Mesenchymal stem cell (in vitro differentiated cells and primary cell): Measurements from ENCODE around the gene FAM168A.
"Not testable (repeated sequence)": the region's sequence is repeated elsewhere in the genome, so short reads cannot be mapped to it uniquely, and the experiment has no call there.

Experiments used
- DNase-seq: peaks from one replicate; pipeline ENCODE4 v3.0.0-alpha.2; 2013
- H2AFZ ChIP-seq: one replicate; pipeline ENCODE4 v1.6.1; 2013; ENCODE audit warnings: low read depth, mild to moderate bottlenecking, control low read depth, inconsistent platforms, low read length, moderate library complexity
- H2AK5ac ChIP-seq: 2 replicates; pipeline ENCODE4 v1.6.1; 2013; ENCODE audit warnings: low read length, moderate library complexity, mild to moderate bottlenecking, inconsistent platforms; ENCODE audit not compliant: severe bottlenecking
- H2BK120ac ChIP-seq: one replicate; pipeline ENCODE4 v1.6.1; 2013; ENCODE audit warnings: low read depth, mild to moderate bottlenecking, inconsistent platforms, low read length, moderate library complexity
- H2BK12ac ChIP-seq, 2 experiments: one replicate each; pipeline ENCODE4 v1.6.1; 2013; ENCODE audit warnings: inconsistent platforms in 2 of 2, low read length in 2 of 2, mild to moderate bottlenecking in 2 of 2, moderate library complexity in 2 of 2, control low read depth in 1 of 2
- H2BK15ac ChIP-seq: one replicate; pipeline ENCODE4 v1.6.1; 2013; ENCODE audit warnings: mild to moderate bottlenecking, low read depth, inconsistent platforms; ENCODE audit not compliant: poor library complexity, severe bottlenecking
- H2BK5ac ChIP-seq: 2 replicates; pipeline ENCODE4 v1.6.1; 2013; ENCODE audit warnings: low read depth, mild to moderate bottlenecking, low read length, control low read depth, inconsistent platforms; ENCODE audit not compliant: poor library complexity, severe bottlenecking
- H3K14ac ChIP-seq, 2 experiments: one replicate each; pipeline ENCODE4 v1.6.1; 2013; ENCODE audit warnings: inconsistent platforms in 2 of 2, low read length in 2 of 2, control low read depth in 1 of 2, mild to moderate bottlenecking in 1 of 2, moderate library complexity in 1 of 2
- H3K18ac ChIP-seq, 2 experiments: one replicate each; pipeline ENCODE4 v1.6.1; 2013; ENCODE audit warnings: inconsistent platforms in 2 of 2, low read length in 2 of 2, control low read depth in 1 of 2, low read depth in 1 of 2, mild to moderate bottlenecking in 1 of 2
- H3K23ac ChIP-seq, 2 experiments: one replicate each; pipeline ENCODE4 v1.6.1; 2013; ENCODE audit warnings: inconsistent platforms in 2 of 2, low read length in 2 of 2, mild to moderate bottlenecking in 2 of 2, moderate library complexity in 2 of 2, control low read depth in 1 of 2
- H3K27ac ChIP-seq: 2 replicates; pipeline ENCODE4 v1.5.1; 2013; ENCODE audit warnings: mild to moderate bottlenecking, moderate library complexity, low read length, control low read depth, inconsistent platforms; ENCODE audit not compliant: poor library complexity, severe bottlenecking
- H3K27me3 ChIP-seq, 2 experiments: 2 replicates each; pipeline versions ENCODE4 v1.6.1 to v1.7.0; 2013; ENCODE audit warnings: low read length in 2 of 2, mild to moderate bottlenecking in 2 of 2, moderate library complexity in 2 of 2, control low read depth in 1 of 2, inconsistent platforms in 1 of 2; ENCODE audit not compliant: control insufficient read depth in 1 of 2, insufficient read depth in 1 of 2
- H3K36me3 ChIP-seq, 2 experiments: 2 replicates each; pipeline versions ENCODE4 v1.6.1 to v1.7.0; 2013; ENCODE audit warnings: low read length in 2 of 2, control low read depth in 1 of 2, inconsistent platforms in 1 of 2, low read depth in 1 of 2, mild to moderate bottlenecking in 1 of 2; ENCODE audit not compliant: insufficient read depth in 2 of 2, control insufficient read depth in 1 of 2
- H3K4ac ChIP-seq, 2 experiments: one replicate each; pipeline ENCODE4 v1.6.1; 2013; ENCODE audit warnings: inconsistent platforms in 2 of 2, low read length in 2 of 2, mild to moderate bottlenecking in 2 of 2, moderate library complexity in 2 of 2, control low read depth in 1 of 2, low read depth in 1 of 2
- H3K4me1 ChIP-seq: 2 replicates; pipeline ENCODE4 v1.6.1; 2013; ENCODE audit warnings: low read depth, low read length, control low read depth; ENCODE audit not compliant: control insufficient read depth, insufficient read depth
- H3K4me2 ChIP-seq: 2 replicates; pipeline ENCODE4 v1.6.1; 2013; ENCODE audit warnings: low read length, mild to moderate bottlenecking, inconsistent platforms; ENCODE audit not compliant: poor library complexity, severe bottlenecking
- H3K4me3 ChIP-seq, 2 experiments: 2 replicates each; pipeline versions ENCODE4 v1.5.1 to v1.7.0; 2013; ENCODE audit warnings: low read length in 2 of 2, mild to moderate bottlenecking in 2 of 2, control low read depth in 1 of 2, low read depth in 1 of 2; ENCODE audit not compliant: insufficient read depth in 1 of 2
- H3K79me1 ChIP-seq: replicated peaks from 2 replicates; pipeline ENCODE4 v1.6.1; 2013; ENCODE audit warnings: mild to moderate bottlenecking, control low read depth, low read length, inconsistent platforms; ENCODE audit not compliant: poor library complexity, severe bottlenecking
- H3K9ac ChIP-seq: 2 replicates; pipeline ENCODE4 v1.7.0; 2013; ENCODE audit warnings: mild to moderate bottlenecking, low read length, moderate library complexity
- H3K9me3 ChIP-seq: 2 replicates; pipeline ENCODE4 v1.7.0; 2013; ENCODE audit warnings: mild to moderate bottlenecking, low read length; ENCODE audit not compliant: control insufficient read depth
- H4K8ac ChIP-seq: one replicate; pipeline ENCODE4 v1.6.1; 2013; ENCODE audit warnings: inconsistent platforms, mild to moderate bottlenecking, low read length, moderate library complexity
- H4K91ac ChIP-seq: one replicate; pipeline ENCODE4 v1.6.1; 2013; ENCODE audit warnings: mild to moderate bottlenecking, low read length, inconsistent platforms
- WGBS: methylation state at CpG from one replicate; pipeline ENCODE4 v1.1.7; 2013; ENCODE audit warnings: mixed read lengths; 5-methylcytosine and 5-hydroxymethylcytosine counted together

The FAM168A gene

GRCh38 chr11:73477518-73477917 lies 120.4 kb downstream of the FAM168A start:
- Histone ChIP-seq H3K9me3 (peaks cover 7% of the 10 kb centered on the region), H3K23ac (no peak overlapping the region), H3K4ac (no peak overlapping the region), H3K79me1 (peaks cover 27% of the 10 kb centered on the region), H2BK12ac (no peak overlapping the region), H3K4me2 (no peak overlapping the region), H3K27ac (no peak overlapping the region), H4K91ac (no peak overlapping the region), H4K8ac (no peak overlapping the region), H3K27me3 (no peaks in the 10 kb centered on the region), H2AFZ (no peak overlapping the region), H2AK5ac (no peak overlapping the region), H3K18ac (no peak overlapping the region), H3K14ac (no peak overlapping the region), H3K9ac (no peak overlapping the region), H3K4me3 (no peak overlapping the region), H3K36me3 (no peaks in the 10 kb centered on the region), H2BK5ac (no peak overlapping the region), H2BK15ac (no peak overlapping the region), H3K4me1 (no peaks in the 10 kb centered on the region), H2BK120ac (no peak overlapping the region)
- DNase-seq: no peak
- 80% methylated on average over 1 of the region's 2 CpGs for WGBS

DNA sequence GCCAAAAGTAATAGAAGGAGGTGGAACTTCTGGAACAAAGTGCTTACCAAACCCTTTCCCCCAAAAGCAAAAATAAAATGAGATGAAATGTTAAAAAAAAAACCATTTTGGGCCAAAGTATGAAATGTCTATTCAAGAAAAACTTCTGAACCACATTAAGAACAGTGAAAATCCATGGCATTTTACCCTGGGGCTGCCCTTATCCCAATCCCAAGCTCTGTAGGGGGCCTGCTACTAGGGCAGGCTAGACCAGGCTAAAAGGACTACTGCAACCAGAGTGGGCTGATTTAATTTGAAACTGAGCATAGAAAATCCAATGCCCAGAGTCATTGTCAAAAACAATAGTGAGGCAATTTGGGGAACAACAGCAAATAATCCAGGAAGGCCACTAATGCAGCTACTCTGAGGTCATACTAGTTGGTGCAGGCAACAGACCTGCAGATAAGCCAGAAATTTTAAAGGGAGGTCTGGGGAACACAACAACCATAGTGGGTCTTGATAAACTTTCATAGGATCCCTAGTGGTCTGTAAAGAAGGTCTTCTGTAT lies 122.3 kb downstream of the FAM168A start:
- H3K4ac ChIP-seq: no peak overlapping the region
- no peak overlapping the region for H3K4me2 ChIP-seq
- H3K14ac ChIP-seq: no peak overlapping the region
- peaks cover 30% of the 10 kb centered on the region for H3K79me1 ChIP-seq
- H4K8ac ChIP-seq: no peak overlapping the region
- H2BK5ac ChIP-seq: no peak overlapping the region
- H3K4me3 ChIP-seq: no peak overlapping the region
- H2AFZ ChIP-seq: no peak overlapping the region
- no peak overlapping the region for H4K91ac ChIP-seq
- no peak overlapping the region for H3K18ac ChIP-seq
- H3K9me3 ChIP-seq: peaks cover 7% of the 10 kb centered on the region
- no peaks in the 10 kb centered on the region for H3K4me1 ChIP-seq
- H3K27ac ChIP-seq: no peak overlapping the region
- no peak overlapping the region for H3K9ac ChIP-seq
- H2BK15ac ChIP-seq: no peak overlapping the region
- H3K27me3 ChIP-seq: no peaks in the 10 kb centered on the region
- no peaks in the 10 kb centered on the region for H3K36me3 ChIP-seq
- no peak overlapping the region for H2BK120ac ChIP-seq
- no peak for DNase-seq
- no peak overlapping the region for H2AK5ac ChIP-seq
- no peak overlapping the region for H2BK12ac ChIP-seq
- H3K23ac ChIP-seq: no peak overlapping the region

GRCh38 chr11:73473252-73473651 lies 124.7 kb downstream of the FAM168A start:
- DNase-seq: no peak

DNA sequence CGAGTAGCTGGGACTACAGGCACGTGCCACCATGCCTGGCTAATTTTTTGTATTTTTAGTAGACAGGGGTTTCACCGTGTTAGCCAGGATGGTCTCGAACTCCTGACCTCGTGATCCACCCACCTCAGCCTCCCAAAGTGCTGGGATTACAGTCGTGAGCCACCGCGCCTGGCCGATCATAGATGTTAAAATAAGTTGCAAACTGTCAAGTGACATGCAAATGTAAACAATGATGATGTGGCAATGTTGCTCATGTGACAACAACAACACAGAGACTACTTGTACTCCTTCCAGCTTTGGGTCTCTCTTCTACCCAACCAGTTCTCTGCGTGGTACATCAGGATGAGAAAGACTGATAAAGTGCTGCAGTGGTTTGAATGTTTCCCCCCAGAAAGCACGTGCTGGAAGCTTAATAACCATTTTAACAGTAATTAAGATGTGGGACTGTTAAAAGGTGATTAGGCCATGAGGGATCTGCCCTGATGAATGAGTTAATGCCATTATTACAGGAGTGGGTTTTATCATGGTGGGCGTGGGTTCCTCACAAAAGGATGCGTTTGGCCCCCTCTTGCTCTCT lies 127.8 kb downstream of the FAM168A start:
- H3K9ac ChIP-seq, H3K36me3 ChIP-seq, DNase-seq, H4K8ac ChIP-seq, H2BK120ac ChIP-seq, H3K27me3 ChIP-seq, H2BK15ac ChIP-seq, H3K18ac ChIP-seq, H2AFZ ChIP-seq, H4K91ac ChIP-seq, H3K4me2 ChIP-seq, H3K4me3 ChIP-seq, H3K23ac ChIP-seq, H2BK12ac ChIP-seq, H3K9me3 ChIP-seq, H3K14ac ChIP-seq, H3K4me1 ChIP-seq, H3K27ac ChIP-seq, H3K4ac ChIP-seq, H2AK5ac ChIP-seq, H2BK5ac ChIP-seq: not testable (repeated sequence)
- 91% methylated on average over 8 of the region's 13 CpGs for WGBS
- peaks cover 24% of the 10 kb centered on the region for H3K79me1 ChIP-seq

More at GRCh38 chr11:73473252-73473651, 124.7 kb downstream of the FAM168A start:
- H3K36me3 ChIP-seq: peaks cover 0 to 4% of the 10 kb centered on the region in 2 experiments
- H3K14ac ChIP-seq: no peak overlapping the region
- H3K4me3 ChIP-seq: no peak overlapping the region
- H3K4ac ChIP-seq: no peak overlapping the region
- peaks cover 34% of the 10 kb centered on the region for H3K79me1 ChIP-seq
- H3K4me2 ChIP-seq: no peak overlapping the region
- no peak overlapping the region for H2BK15ac ChIP-seq
- H4K8ac ChIP-seq: no peak overlapping the region
- no peak overlapping the region for H2BK120ac ChIP-seq
- peak overlapping the region; percentile 51 for H2AFZ ChIP-seq
- H3K9ac ChIP-seq: no peak overlapping the region
- H3K23ac ChIP-seq: no peak overlapping the region
- no peaks in the 10 kb centered on the region for H3K4me1 ChIP-seq
- H4K91ac ChIP-seq: no peak overlapping the region
- H2BK12ac ChIP-seq: no peak overlapping the region
- H3K9me3 ChIP-seq: peaks cover 7% of the 10 kb centered on the region
- H2AK5ac ChIP-seq: no peak overlapping the region
- H3K27me3 ChIP-seq: no peaks in the 10 kb centered on the region
- no peak overlapping the region for H3K18ac ChIP-seq
- no peak overlapping the region for H3K27ac ChIP-seq
- no peak overlapping the region for H2BK5ac ChIP-seq
- 96% methylated on average over 1 of the region's 1 CpG for WGBS
